ENCODE data around the gene CHURC1. TPM values are rescaled to one million over a fixed set of nuclear protein-coding genes. Genes with fewer than 3 reads are reported as not detected.

The CHURC1 gene
- total RNA-seq, result 61.6 and 72.8 TPM in 2 replicates

DNA sequence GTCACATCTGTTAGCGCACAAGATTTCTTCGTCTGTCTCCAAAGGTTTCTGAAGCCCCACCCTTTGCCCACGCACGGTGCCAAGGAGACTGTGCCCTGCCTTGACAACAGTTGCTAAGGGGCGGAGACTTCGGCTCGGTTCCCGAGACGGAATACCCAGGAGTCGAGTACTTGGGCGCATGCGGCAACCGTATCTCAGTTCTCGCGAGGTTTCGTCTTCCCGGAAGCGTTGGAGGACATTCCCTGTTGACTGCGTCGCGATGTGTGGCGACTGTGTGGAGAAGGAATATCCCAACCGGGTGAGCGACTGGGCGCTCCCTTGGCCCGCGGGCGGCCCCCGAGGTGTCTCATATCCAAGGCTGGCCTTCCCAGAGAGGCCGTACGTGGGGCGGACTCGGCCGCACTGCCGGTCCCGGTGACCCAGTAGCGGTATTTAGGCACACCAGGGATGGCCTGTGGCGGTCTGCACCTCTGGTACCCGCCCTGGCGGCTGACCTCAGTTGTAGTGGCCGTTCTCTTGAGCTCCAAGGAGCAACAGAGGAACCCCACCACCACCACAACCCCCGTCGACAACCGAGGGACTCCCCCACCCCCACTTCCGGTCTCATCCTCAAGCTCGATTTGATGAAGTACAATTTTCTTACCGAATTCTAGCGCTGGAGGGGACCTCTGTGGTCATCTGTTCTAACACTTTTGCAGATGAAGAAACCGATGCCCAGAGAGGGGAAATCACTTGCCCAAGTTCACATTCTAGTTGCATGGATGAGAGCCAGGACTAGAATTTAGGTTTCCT is at the start of gene CHURC1:
CHURC1 (plus strand) TSS at position 219 of the 792 bp plus-strand sequence; CDS start at position 260, 41 bp downstream.
- DNase-seq (ENCODE audit: low read depth), result peak; percentile 98

GRCh38 chr14:64865109-64865508 is 49.1 kb upstream of the CHURC1 start:
- DNase-seq (ENCODE audit: low read depth), result no peak

GRCh38 chr14:64865992-64866391 is 48.3 kb upstream of the CHURC1 start:
- no peak for DNase-seq (ENCODE audit: low read depth)

DNA sequence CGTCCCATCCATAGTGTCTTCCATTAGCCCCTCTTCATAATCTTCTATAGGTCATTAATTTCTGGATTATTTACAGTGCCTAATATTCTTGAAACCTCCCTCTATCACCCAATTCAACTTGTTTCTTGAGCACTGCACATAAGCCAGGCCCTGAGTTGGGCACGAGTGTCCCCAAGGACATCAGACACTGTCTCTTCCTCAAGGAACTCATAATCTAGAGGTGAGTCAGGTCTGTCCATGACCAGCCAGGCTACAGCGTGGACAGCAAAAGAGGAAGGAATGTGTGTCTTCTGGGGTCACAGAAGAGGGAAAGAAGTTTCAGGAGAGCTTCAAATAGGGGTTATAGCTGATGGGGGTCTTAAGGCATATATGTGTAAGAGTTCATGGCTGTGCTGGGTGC is 47.1 kb upstream of the CHURC1 start:
- DNase-seq (ENCODE audit: low read depth), result no peak

DNA sequence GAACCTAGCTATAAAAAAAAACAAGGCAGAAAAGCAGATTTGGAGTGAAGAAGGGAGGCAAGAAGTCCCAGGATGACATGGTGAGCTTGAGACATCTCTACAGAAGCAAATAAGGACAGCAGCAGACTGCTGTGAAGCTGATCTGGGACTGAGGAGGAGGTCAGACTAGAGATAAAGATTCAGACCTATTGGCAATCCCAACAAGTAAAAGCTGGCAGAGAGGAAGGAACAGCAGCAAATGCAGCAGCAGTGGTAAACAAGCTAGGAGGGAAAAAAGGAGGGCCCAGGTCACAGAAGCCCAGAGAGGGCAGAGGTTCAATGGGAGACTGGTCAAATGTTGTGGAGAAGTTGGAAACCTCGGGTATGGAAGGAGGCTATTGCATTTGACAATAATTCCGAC is 45.9 kb upstream of the CHURC1 start:
- no peak for DNase-seq (ENCODE audit: low read depth)

DNA sequence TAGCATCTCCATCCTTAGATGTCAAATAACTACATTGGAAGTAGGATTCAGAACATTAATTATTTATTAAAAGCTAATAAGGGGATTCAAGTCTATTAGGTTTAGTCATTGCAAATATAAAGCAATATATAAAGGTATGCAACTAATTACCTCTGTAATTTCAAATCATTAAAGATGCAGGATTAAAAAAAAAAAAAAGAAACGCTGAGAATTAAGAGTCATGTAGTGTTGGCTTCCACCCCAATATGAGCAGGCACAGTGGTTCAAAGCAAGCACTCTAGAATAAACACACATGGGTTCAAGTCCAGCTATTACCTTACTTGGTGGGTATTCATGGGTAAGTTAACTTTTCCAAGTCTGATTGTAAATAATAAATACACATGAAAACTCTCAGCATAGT is 45.4 kb upstream of the CHURC1 start:
- no peak for DNase-seq (ENCODE audit: low read depth)

- no peak for DNase-seq (ENCODE audit: low read depth)
Measured at GRCh38 chr14:64870160-64870559, 44.1 kb upstream of the CHURC1 start.

GRCh38 chr14:64871344-64871743 is 42.9 kb upstream of the CHURC1 start:
- DNase-seq (ENCODE audit: low read depth), result no peak

DNA sequence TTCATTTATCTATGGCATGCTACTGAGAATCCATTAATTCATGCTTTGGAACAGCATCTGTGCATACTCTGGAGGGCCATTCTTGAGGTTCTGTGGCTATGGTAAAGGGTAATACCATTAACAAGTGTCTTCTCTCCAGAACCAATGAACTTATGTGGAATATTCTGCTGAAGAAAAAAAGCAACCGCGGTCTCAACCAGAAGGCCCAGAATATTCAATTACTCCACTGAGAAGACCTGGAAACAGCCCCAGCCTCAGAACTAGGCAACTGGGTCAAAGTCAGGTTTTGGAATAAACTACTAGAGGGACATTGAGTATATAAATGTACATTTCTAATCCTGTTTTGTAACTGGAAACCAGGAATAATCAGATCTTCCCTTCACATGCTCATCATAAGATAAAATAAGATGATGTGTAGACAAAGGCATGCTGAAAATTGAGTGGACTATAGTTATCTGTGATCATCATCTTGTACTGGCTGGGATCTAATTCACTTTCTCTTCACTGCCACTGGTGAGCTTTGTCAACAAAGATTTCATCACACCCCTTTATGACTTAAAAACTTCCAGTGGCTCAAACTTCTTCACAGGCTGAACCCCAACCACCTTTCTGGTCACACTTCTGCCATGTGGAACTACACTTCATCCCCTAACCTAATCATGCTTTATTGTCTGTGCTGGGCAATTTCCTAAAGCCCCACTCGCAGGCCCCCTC is 40.6 kb upstream of the CHURC1 start:
- no peak for DNase-seq (ENCODE audit: low read depth)

DNA sequence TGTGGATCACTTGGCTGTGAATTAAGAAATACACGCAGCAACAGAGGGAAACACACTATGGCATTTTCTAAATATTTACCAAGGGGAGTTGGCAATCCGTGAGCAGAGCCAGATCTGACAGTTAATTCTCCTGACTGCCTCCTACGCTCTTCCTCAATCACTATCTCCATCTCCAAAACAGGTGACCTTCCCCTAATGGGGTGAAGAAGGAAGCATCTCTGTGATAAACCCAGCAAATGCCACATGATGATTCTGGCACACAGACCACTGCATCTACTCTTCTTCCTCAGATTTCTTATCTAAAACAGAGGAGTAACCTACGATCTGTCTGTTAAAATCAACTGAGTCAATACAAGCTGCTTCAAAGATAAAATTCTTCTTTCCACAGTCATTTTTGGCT is 38.9 kb upstream of the CHURC1 start:
- DNase-seq (ENCODE audit: low read depth), result no peak

DNA sequence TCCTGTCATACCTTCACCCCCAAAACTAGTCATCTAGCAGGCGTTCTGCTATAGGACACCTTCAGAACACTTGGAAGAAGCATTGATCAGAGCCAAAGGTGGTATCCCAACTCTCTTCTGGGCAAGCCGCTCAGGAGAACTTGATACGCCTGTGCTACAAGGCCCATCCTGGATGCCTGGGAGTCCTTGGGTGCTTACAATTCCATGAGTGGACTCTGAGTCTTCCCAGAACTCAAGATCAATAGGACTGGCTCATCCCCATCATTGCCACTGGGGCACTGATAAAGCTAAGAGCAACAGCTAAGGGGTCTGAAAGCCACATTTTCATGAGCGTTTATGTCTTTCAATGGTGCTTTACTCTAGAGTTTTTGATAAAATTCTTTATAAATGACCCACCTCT is 36.4 kb upstream of the CHURC1 start:
- DNase-seq (ENCODE audit: low read depth), result no peak

- no peak for DNase-seq (ENCODE audit: low read depth)
Measured at GRCh38 chr14:64878837-64879634, 35.2 kb upstream of the CHURC1 start.

- no peak for DNase-seq (ENCODE audit: low read depth)
Measured at GRCh38 chr14:64879635-64880220, 34.5 kb upstream of the CHURC1 start, which contains the start of gene SPTB. Gene SPTB (minus strand): TSS chr14:64879907. CDS start chr14:64823094, 56,813 bp downstream.

- DNase-seq (ENCODE audit: low read depth), result no peak
Measured at GRCh38 chr14:64880221-64881121, 33.8 kb upstream of the CHURC1 start.

DNA sequence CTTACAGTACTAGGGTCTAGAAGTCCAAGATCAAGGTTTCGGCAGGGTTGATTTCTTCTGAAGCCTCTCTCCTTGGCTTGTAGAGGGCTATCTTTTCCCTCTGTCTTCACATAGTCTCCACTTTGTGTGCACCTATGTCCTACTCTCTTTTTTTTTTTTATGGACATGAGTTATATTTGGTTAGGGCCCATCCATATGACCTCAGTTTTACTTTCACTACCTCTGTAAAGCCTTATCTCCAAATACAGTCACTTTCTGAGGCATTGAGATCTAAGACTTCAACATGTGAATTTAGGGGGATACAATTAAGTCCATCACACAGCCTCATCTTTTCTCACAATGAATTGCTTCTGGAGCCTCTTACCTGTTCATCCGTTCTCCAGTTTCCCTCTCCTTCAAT is 28.7 kb upstream of the CHURC1 start:
- no peak for DNase-seq (ENCODE audit: low read depth)

GRCh38 chr14:64889352-64889751 is 24.9 kb upstream of the CHURC1 start:
- DNase-seq (ENCODE audit: low read depth), result no peak

DNA sequence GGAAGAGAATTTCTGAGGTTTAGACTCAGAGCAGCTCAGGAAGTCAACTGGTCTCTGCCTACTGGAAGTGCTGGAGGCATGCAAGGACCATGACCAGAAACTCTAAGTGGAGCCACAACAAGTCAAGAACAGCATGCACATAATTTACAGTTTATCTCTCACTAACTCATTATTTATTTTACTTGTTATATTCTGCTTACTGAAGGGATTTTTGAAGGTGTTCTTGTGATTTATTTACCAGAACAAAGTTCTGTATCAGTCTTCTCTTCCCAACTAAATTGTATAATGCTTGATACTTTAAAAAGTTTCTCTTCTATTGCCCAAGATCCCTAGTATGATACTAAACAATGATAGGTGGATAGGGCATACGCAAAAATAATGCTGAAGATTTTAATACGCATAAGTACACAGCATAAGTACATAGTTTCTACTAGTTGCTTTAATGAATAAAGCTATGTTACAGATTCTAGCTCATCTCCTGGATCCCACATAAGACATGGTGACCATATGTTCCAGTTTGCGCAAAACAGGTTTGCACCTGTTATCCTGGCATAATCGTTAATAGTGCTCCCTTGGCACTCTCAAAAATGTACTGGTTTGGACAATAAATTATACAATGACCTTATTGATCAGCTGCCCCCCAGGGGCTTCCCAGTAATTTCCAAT is 22.9 kb upstream of the CHURC1 start:
- DNase-seq (ENCODE audit: low read depth), result no peak

DNA sequence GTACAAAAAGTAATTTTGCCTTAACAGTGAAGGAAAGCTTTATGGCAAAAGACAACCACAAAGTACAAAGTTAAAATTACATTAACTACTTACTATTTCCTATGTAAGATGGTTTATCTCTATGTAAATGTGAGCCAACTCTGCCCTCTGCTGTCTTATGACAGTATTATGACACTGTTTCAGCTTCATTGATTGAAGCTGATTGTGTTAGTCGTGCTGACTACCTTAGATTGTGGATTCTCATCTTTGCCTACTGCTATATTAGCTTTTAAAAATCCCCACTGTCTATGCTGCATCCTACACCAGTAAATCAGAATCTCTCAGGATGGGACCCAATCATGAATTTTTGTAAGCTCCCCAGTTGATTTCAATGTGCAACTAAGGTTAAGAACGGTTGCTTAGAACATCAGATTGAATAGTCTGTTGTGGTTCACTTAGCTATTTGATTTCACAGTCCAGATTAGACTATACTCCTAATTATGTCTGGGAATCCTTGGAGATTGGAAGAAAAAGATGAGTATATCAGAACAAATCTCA is 22.3 kb upstream of the CHURC1 start:
- peak; percentile 76 for DNase-seq (ENCODE audit: low read depth)

DNA sequence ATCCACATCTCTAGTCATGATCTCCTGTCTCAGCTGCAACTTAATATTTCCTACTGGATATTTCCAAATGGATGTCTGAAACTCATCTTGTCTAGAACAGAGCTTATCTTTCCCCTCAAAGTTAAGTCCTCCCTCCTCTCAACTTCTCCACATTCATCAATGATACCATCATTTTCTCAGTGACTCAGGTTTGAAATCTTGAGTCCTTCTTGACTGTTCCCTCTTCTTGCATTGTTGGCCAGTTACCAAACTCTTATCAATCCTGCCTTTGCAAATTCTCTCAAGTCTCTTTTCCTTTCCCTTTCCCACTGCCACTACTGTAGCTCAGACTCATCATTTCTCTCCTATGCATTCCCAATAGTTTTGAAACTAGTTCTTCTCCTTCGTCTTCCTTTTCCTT is 14.3 kb upstream of the CHURC1 start:
- DNase-seq (ENCODE audit: low read depth), result no peak

- no peak for DNase-seq (ENCODE audit: low read depth)
Measured at GRCh38 chr14:64906022-64906421, 8.2 kb upstream of the CHURC1 start.

Measured in renal cortical epithelial cell (primary cell).